ENCODE results near the gene LCLAT1.

Gene LCLAT1

GRCh38 chr2:30514134-30514847 lies 67.2 kb downstream of the LCLAT1 start:
- no peaks in the 10 kb centered on the region for H3K27me3 ChIP-seq (ENCODE audit: low read length)
- no peaks in the 10 kb centered on the region for H4K20me1 ChIP-seq (ENCODE audit: low read depth, low read length)
- H3K4me3 ChIP-seq (ENCODE audit: insufficient read depth, low read length, poor library complexity, severe bottlenecking) = no peak overlapping the region
- no peak overlapping the region for H2AFZ ChIP-seq (ENCODE audit: low read depth, low read length, severe bottlenecking)
- no peaks in the 10 kb centered on the region for H3K79me2 ChIP-seq (ENCODE audit: insufficient read depth, low read length)
- H3K9me3 ChIP-seq (ENCODE audit: insufficient read depth, low read length) = no peaks in the 10 kb centered on the region
- no peaks in the 10 kb centered on the region for H3F3A ChIP-seq (ENCODE audit: insufficient read depth)
- no peak overlapping the region for H3K9ac ChIP-seq (ENCODE audit: low read length)
- no peak overlapping the region for H3K27ac ChIP-seq (ENCODE audit: low read depth, low read length)
- no peak overlapping the region for H3K4me2 ChIP-seq (ENCODE audit: low read depth, low read length, poor library complexity, severe bottlenecking)
- no peaks in the 10 kb centered on the region for H3K36me3 ChIP-seq (ENCODE audit: low read length)
- no peaks in the 10 kb centered on the region for H3K9me2 ChIP-seq (replicated peaks; ENCODE audit: insufficient read depth, low read length)
- no peak for TF ChIP-seq CTCF (IDR thresholded peaks at IDR 0.05; ENCODE audit: insufficient read depth, low read length, poor library complexity, severe bottlenecking)
- no peak for TF ChIP-seq EZH2phosphoT487 (conservative IDR thresholded peaks at IDR 0.05; ENCODE audit: low read length)

DNA sequence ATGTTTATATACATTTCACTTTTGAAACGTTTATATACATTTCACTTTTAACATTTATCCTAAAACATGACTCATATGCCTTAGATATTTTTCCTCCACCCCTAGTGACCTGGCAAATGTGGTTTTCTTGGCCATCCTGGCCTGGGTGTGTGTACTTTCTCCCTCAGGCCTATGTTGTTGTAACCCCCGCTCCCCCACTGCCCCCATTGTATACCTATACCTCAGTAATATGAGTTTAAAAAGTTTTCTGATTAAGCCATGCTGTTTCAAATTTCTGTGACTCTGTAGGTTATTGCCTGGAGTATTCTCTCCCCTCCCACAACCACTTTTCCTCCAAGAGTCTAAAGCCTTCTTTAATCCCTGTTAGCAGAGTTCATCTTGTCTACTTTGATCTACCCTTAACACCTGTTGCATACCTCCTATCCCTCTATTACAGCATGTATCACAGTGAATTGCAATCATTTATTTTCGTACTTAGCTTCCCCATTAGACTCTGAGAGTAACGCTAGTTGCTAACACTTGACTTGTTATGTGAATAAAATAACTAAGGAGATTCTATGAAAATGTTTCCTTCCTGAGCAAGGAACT lies 67.9 kb downstream of the LCLAT1 start:
- Histone ChIP-seq H3K9ac (ENCODE audit: low read length) (no peak overlapping the region), H3K27me3 (ENCODE audit: low read length) (no peaks in the 10 kb centered on the region), H3K4me2 (ENCODE audit: low read depth, low read length, poor library complexity, severe bottlenecking) (no peak overlapping the region), H4K20me1 (ENCODE audit: low read depth, low read length) (no peaks in the 10 kb centered on the region), H3K27ac (ENCODE audit: low read depth, low read length) (no peak overlapping the region), H3K36me3 (ENCODE audit: low read length) (no peaks in the 10 kb centered on the region), H3K9me2 (replicated peaks; ENCODE audit: insufficient read depth, low read length) (no peaks in the 10 kb centered on the region), H3K4me3 (ENCODE audit: insufficient read depth, low read length, poor library complexity, severe bottlenecking) (no peak overlapping the region), H3K79me2 (ENCODE audit: insufficient read depth, low read length) (no peaks in the 10 kb centered on the region), H3K9me3 (ENCODE audit: insufficient read depth, low read length) (no peaks in the 10 kb centered on the region), H2AFZ (ENCODE audit: low read depth, low read length, severe bottlenecking) (no peak overlapping the region), H3F3A (ENCODE audit: insufficient read depth) (no peaks in the 10 kb centered on the region)
- TF ChIP-seq CTCF (IDR thresholded peaks at IDR 0.05; ENCODE audit: insufficient read depth, low read length, poor library complexity, severe bottlenecking) (no peak), EZH2phosphoT487 (conservative IDR thresholded peaks at IDR 0.05; ENCODE audit: low read length) (no peak)

DNA sequence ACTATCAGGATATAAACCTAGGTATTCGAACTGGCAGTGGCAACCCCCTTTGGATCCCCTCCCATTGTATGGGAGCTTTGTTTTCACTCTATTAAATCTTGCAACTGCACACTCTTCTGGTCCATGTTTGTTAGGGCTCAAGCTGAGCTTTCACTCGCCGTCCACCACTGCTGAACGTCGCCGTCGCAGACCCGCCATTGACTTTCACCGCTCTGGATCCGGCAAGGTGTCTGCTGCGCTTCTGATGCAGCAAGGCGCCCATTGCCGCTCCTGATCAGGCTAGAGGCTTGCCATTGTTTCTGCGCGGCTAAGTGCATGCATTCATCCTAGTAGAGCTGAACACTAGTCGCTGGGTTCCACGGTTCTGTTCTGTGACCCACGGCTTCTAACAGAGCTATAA lies 69.1 kb downstream of the LCLAT1 start:
- no peaks in the 10 kb centered on the region for H3K27me3 ChIP-seq (ENCODE audit: low read length)
- no peaks in the 10 kb centered on the region for H3K79me2 ChIP-seq (ENCODE audit: insufficient read depth, low read length)
- no peak overlapping the region for H3K4me3 ChIP-seq (ENCODE audit: insufficient read depth, low read length, poor library complexity, severe bottlenecking)
- no peaks in the 10 kb centered on the region for H3K9me2 ChIP-seq (replicated peaks; ENCODE audit: insufficient read depth, low read length)
- no peaks in the 10 kb centered on the region for H3K36me3 ChIP-seq (ENCODE audit: low read length)
- H4K20me1 ChIP-seq (ENCODE audit: low read depth, low read length) = no peaks in the 10 kb centered on the region
- no peak overlapping the region for H3K4me2 ChIP-seq (ENCODE audit: low read depth, low read length, poor library complexity, severe bottlenecking)
- H3K27ac ChIP-seq (ENCODE audit: low read depth, low read length) = no peak overlapping the region
- no peak overlapping the region for H3K9ac ChIP-seq (ENCODE audit: low read length)
- H2AFZ ChIP-seq (ENCODE audit: low read depth, low read length, severe bottlenecking) = no peak overlapping the region
- no peaks in the 10 kb centered on the region for H3F3A ChIP-seq (ENCODE audit: insufficient read depth)
- H3K9me3 ChIP-seq (ENCODE audit: insufficient read depth, low read length) = no peaks in the 10 kb centered on the region
- TF ChIP-seq EZH2phosphoT487 (conservative IDR thresholded peaks at IDR 0.05; ENCODE audit: low read length) = no peak
- no peak for TF ChIP-seq CTCF (IDR thresholded peaks at IDR 0.05; ENCODE audit: insufficient read depth, low read length, poor library complexity, severe bottlenecking)
